Calu3 (cell line): ENCODE measurements around the gene RACGAP1. TPM values are rescaled to one million over a fixed set of nuclear protein-coding genes. Genes with fewer than 3 reads are reported as not detected.

Source experiments
- BruUV-seq: library from RNA; stranded (reverse); fragments of 400-500 nt; replicated peaks from 2 replicates; lab custom pipeline; 2021; lab: Mats Ljungman, UMichigan
- CTCF ChIA-PET: fragments of 300-600 bp; sonication (Branson Sonifier 250); formaldehyde crosslinking; loops from one replicate; lab custom pipeline; 2022; ENCODE audit warnings: antibody characterized with exemption; lab: Charles Lee
- DNase-seq: peaks from one replicate; pipeline ENCODE4 v3.0.0; 2022
- H3K27ac Mint-ChIP-seq: one replicate; pipeline ENCODE4 v1.8.0; 2022; ENCODE audit warnings: mixed read lengths; ENCODE audit not compliant: unreplicated experiment
- H3K27me3 Mint-ChIP-seq: one replicate; pipeline ENCODE4 v1.8.0; 2022; ENCODE audit warnings: mixed read lengths; ENCODE audit not compliant: unreplicated experiment
- H3K36me3 Mint-ChIP-seq: one replicate; pipeline ENCODE4 v1.8.0; 2022; ENCODE audit warnings: mild to moderate bottlenecking, moderate library complexity, mixed read lengths; ENCODE audit not compliant: insufficient read depth, unreplicated experiment
- H3K4me1 Mint-ChIP-seq: one replicate; pipeline ENCODE4 v1.8.0; 2022; ENCODE audit warnings: mild to moderate bottlenecking, low read depth, mixed read lengths; ENCODE audit not compliant: unreplicated experiment
- H3K4me3 Mint-ChIP-seq: one replicate; pipeline ENCODE4 v1.8.0; 2022; ENCODE audit warnings: mild to moderate bottlenecking, low read depth, moderate library complexity, mixed read lengths; ENCODE audit not compliant: unreplicated experiment
- H3K9me3 Mint-ChIP-seq: one replicate; pipeline ENCODE4 v1.8.0; 2022; ENCODE audit warnings: low read depth, mixed read lengths; ENCODE audit not compliant: unreplicated experiment
- CTCF ChIP-seq: fragments of 200-600 bp; IDR thresholded peaks from one replicate; pipeline ENCODE4 v1.8.0; 2022; ENCODE audit warnings: antibody characterized with exemption; ENCODE audit not compliant: unreplicated experiment
- intact Hi-C: fragments of 100-400 bp; cut with micrococcal nuclease; formaldehyde crosslinking; loops from one replicate; pipeline ENCODE4 v1.10.0; 2022; ENCODE audit not compliant: unreplicated experiment
- total RNA-seq: library from RNA; stranded (reverse); gene quantifications from 2 replicates; pipeline ENCODE4 v1.2.3, GENCODE V29; 2022

RACGAP1 gene
- total RNA-seq, 1 experiment from 2014 or later = 62.0 TPM

DNA sequence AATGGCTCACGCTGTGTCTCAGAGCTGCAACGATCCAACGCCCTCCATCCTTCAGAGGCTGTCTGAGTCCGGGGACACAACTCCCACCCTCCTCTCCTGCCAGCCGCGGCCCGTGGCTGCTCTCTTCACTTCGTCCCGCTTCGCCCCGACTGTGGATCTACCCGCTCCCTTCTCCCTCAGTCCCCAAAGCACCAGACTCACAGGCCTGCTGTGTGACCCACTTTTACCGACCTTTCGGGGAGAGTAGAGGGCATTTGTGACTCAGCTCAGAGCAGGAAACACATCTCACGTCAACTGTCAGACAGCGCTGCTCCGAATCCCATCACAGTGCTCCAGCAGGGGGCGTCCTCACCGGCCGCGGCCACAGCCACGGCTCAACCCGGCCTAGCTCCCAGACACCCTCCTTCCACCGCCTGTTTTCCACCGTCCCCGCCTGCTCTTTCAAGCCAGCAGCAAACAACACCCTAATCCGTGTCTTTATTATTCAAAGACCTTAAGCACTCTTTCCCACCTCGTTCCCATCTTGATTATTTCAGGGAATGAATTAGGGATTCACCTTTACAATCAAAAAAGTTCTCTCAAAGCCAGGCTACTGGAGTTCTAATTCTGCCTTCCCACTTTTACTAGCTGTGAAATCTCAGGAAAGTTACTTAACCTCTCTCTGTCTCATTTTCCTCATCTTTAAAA lies 79.8 kb downstream of the RACGAP1 start:
- no TSS peak for BruUV-seq
- CTCF ChIA-PET = interaction anchor here (0.5 to 1.7 kb wide), 11 partner anchors 8 to 323 kb away, joined by 3 to 20 read pairs (median 4); partner anchors contain the start of genes AQP5 and RACGAP1
- Mint-ChIP-seq H3K27ac (peak overlapping the region; percentile 35), H3K4me1 (peaks cover 32% of the 10 kb centered on the region), H3K9me3 (no peaks in the 10 kb centered on the region), H3K4me3 (peak overlapping the region; percentile 27), H3K36me3 (peaks cover 8% of the 10 kb centered on the region), H3K27me3 (no peaks in the 10 kb centered on the region)
- intact Hi-C loops = loop anchor here (2.0 kb wide), 1 partner anchor 79 kb away; no protein-coding TSS in a partner anchor
- TF ChIP-seq CTCF = peak; percentile 74
- peak; percentile 88 for DNase-seq

- Mint-ChIP-seq H3K4me1 (peaks cover 32% of the 10 kb centered on the region), H3K4me3 (no peak overlapping the region), H3K36me3 (peaks cover 8% of the 10 kb centered on the region), H3K27ac (no peak overlapping the region), H3K9me3 (no peaks in the 10 kb centered on the region), H3K27me3 (no peaks in the 10 kb centered on the region)
- CTCF ChIA-PET = interaction anchor here (1.7 kb wide), 2 partner anchors 18 to 22 kb away, joined by 15 read pairs; no protein-coding TSS in a partner anchor
- no peak for DNase-seq
- BruUV-seq = no TSS peak
- intact Hi-C loops = loop anchor here (2.0 kb wide), 1 partner anchor 78 kb away; no protein-coding TSS in a partner anchor
- TF ChIP-seq CTCF = no peak
Measured at GRCh38 chr12:49944718-49945117, 80.6 kb downstream of the RACGAP1 start.

- intact Hi-C loops = loop anchor here (2.0 kb wide), 1 partner anchor 77 kb away; no protein-coding TSS in a partner anchor
Measured at GRCh38 chr12:49944046-49944445, 81.2 kb downstream of the RACGAP1 start.

GRCh38 chr12:49943625-49943960 lies 81.7 kb downstream of the RACGAP1 start:
- no peak for DNase-seq
- Mint-ChIP-seq H3K27me3 (no peaks in the 10 kb centered on the region), H3K4me1 (peaks cover 32% of the 10 kb centered on the region), H3K4me3 (no peak overlapping the region), H3K27ac (no peak overlapping the region), H3K9me3 (no peaks in the 10 kb centered on the region), H3K36me3 (peaks cover 8% of the 10 kb centered on the region)
- CTCF ChIA-PET = interaction anchor here (1.0 to 1.8 kb wide), 4 partner anchors 16 to 127 kb away, joined by 3 to 6 read pairs (median 5); no protein-coding TSS in a partner anchor
- TF ChIP-seq CTCF = no peak
- BruUV-seq = no TSS peak
- intact Hi-C loops = no loop called here

More at GRCh38 chr12:49944046-49944445, 81.2 kb downstream of the RACGAP1 start:
- peaks cover 32% of the 10 kb centered on the region for H3K4me1 Mint-ChIP-seq
- no peak overlapping the region for H3K4me3 Mint-ChIP-seq
- BruUV-seq = no TSS peak
- no peak for DNase-seq
- H3K36me3 Mint-ChIP-seq = peaks cover 8% of the 10 kb centered on the region
- no peaks in the 10 kb centered on the region for H3K9me3 Mint-ChIP-seq
- CTCF ChIA-PET = interaction anchor here (1.3 to 1.8 kb wide), 2 partner anchors 16 to 23 kb away, joined by 4 to 6 read pairs; no protein-coding TSS in a partner anchor
- TF ChIP-seq CTCF = no peak
- H3K27ac Mint-ChIP-seq = no peak overlapping the region
- H3K27me3 Mint-ChIP-seq = no peaks in the 10 kb centered on the region
